Stimulated activated CD8-positive, alpha-beta memory T cell treated with anti-CD3 and anti-CD28 coated beads, Interleukin-15, amount 100 ng/mL, for 1 hour (primary cell): Measurements from ENCODE around the gene ATP12A.

ENCODE experiments used
- DNase-seq: peaks from one replicate; pipeline ENCODE4 v3.0.0-alpha.2; 2020; ENCODE audit warnings: low read depth

ATP12A gene

GRCh38 chr13:24680258-24680920, at the start of gene ATP12A:
TSS of gene ATP12A (plus strand) at chr13:24680408. CDS start at chr13:24680744, 336 bp downstream.
- DNase-seq: no peak

GRCh38 chr13:24630851-24631620, 49.2 kb upstream of the ATP12A start:
- DNase-seq: no peak

- DNase-seq: no peak
These were observed 48.3 kb upstream of the ATP12A start for GRCh38 chr13:24631922-24632321.

GRCh38 chr13:24632382-24633121, 47.7 kb upstream of the ATP12A start:
- no peak for DNase-seq

- DNase-seq: no peak
These were observed 43.4 kb upstream of the ATP12A start for GRCh38 chr13:24636776-24637175.

- DNase-seq: no peak
These were observed 42.1 kb upstream of the ATP12A start for GRCh38 chr13:24638096-24638495.

- no peak for DNase-seq
These were observed 39.5 kb upstream of the ATP12A start for GRCh38 chr13:24640752-24641151.

- DNase-seq: no peak
These were observed 38.0 kb upstream of the ATP12A start for GRCh38 chr13:24642219-24642618.

GRCh38 chr13:24644036-24644435, 36.2 kb upstream of the ATP12A start:
- no peak for DNase-seq

- DNase-seq: no peak
These were observed 31.9 kb upstream of the ATP12A start for GRCh38 chr13:24648271-24648670.

- DNase-seq: no peak
These were observed 31.1 kb upstream of the ATP12A start for GRCh38 chr13:24648983-24649687.

- DNase-seq: no peak
These were observed 30.5 kb upstream of the ATP12A start for GRCh38 chr13:24649688-24650043.

- DNase-seq: no peak
These were observed 30.0 kb upstream of the ATP12A start for GRCh38 chr13:24650161-24650560.

GRCh38 chr13:24651718-24652345, 28.4 kb upstream of the ATP12A start:
- no peak for DNase-seq

GRCh38 chr13:24652359-24652758, 27.8 kb upstream of the ATP12A start:
- no peak for DNase-seq

- DNase-seq: no peak
These were observed 25.5 kb upstream of the ATP12A start for GRCh38 chr13:24654741-24655140.

GRCh38 chr13:24659239-24659638, 21.0 kb upstream of the ATP12A start:
- DNase-seq: no peak

- no peak for DNase-seq
These were observed 20.0 kb upstream of the ATP12A start for GRCh38 chr13:24660023-24660741.

- no peak for DNase-seq
These were observed 18.5 kb upstream of the ATP12A start for GRCh38 chr13:24661713-24662112.

GRCh38 chr13:24662195-24663088, 17.8 kb upstream of the ATP12A start:
- DNase-seq: no peak
